HUES48 (cell line): ENCODE measurements around the gene CEP85L.

ENCODE experiments used
- H3K27ac ChIP-seq: one replicate; pipeline ENCODE4 v1.7.0; 2013; ENCODE audit warnings: low read depth, low read length, inconsistent platforms
- H3K27me3 ChIP-seq: 2 replicates; pipeline ENCODE4 v1.6.1; 2013; ENCODE audit warnings: mild to moderate bottlenecking, low read length; ENCODE audit not compliant: control insufficient read depth, insufficient read depth
- H3K36me3 ChIP-seq: 2 replicates; pipeline ENCODE4 v1.6.1; 2013; ENCODE audit warnings: low read length; ENCODE audit not compliant: control insufficient read depth, insufficient read depth
- H3K4me1 ChIP-seq: 2 replicates; pipeline ENCODE4 v1.6.1; 2013; ENCODE audit warnings: mild to moderate bottlenecking, low read length; ENCODE audit not compliant: control insufficient read depth, insufficient read depth
- H3K4me3 ChIP-seq: 2 replicates; pipeline ENCODE4 v1.5.1; 2013; ENCODE audit warnings: mild to moderate bottlenecking, low read depth, low read length
- H3K9ac ChIP-seq: 2 replicates; pipeline ENCODE4 v1.6.1; 2013; ENCODE audit warnings: mild to moderate bottlenecking, low read depth, low read length, moderate library complexity
- H3K9me3 ChIP-seq: 2 replicates; pipeline ENCODE4 v1.6.1; 2013; ENCODE audit warnings: low read length; ENCODE audit not compliant: control insufficient read depth, insufficient read depth

Gene CEP85L

DNA sequence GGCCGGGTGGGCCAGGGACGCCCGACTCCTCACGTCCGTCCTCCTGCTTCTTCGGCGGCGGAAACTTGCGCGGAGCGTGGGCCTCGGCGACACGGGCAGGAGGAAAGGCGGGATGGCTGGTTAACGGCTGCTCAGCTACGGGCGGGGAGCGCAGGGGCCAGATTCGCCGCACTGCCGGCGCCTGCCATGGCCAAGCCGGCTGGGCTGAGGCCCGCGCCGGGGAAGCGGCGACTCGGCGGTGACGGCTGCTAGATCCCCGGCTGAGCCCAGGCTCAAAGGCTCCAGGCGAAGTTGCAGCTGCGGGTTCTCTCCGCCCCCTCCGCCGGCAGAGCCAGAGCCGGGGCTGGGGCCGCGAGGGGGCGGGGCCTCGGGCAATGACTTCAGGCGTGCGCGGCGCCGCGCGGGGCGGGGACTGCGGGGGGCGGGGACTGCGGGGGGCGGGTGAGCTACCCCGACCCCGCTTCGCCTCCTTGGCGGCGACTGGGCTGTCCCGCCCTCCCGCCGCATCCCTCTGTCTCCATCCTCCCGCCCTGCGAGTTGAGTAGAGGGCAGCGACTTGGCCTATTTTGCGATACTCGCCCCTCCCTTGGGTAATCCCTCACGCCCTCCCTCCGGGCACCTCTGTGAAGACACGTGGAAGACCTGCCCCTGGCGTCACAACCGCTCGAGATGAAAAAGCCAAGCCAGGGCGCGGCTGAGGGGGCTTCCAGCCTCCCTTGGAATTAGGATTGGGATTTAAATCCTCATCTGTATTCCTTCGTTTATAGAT lies at the start of gene CEP85L:
Gene CEP85L (minus strand): TSS at position 310 of the 769 bp plus-strand sequence. CDS start 322 bp downstream, outside the sequence.
- Histone ChIP-seq H3K4me3 (peak within 1 kb of the TSS; percentile 97), H3K27ac (peak within 1 kb of the TSS; percentile 87), H3K9ac (peak within 1 kb of the TSS; percentile 75), H3K9me3 (no peaks in the 10 kb centered on the region), H3K27me3 (peaks cover 13% of the 10 kb centered on the region), H3K4me1 (peaks cover 24% of the 10 kb centered on the region), H3K36me3 (no peaks in the 10 kb centered on the region)

- H3K9me3 ChIP-seq = no peaks in the 10 kb centered on the region
- no peak overlapping the region for H3K9ac ChIP-seq
- no peak overlapping the region for H3K4me3 ChIP-seq
- H3K36me3 ChIP-seq = no peaks in the 10 kb centered on the region
- H3K27me3 ChIP-seq = no peaks in the 10 kb centered on the region
- H3K4me1 ChIP-seq = peaks cover 8% of the 10 kb centered on the region
- no peak overlapping the region for H3K27ac ChIP-seq
Observed at GRCh38 chr6:118700531-118700930, 49.1 kb upstream of the CEP85L start.

DNA sequence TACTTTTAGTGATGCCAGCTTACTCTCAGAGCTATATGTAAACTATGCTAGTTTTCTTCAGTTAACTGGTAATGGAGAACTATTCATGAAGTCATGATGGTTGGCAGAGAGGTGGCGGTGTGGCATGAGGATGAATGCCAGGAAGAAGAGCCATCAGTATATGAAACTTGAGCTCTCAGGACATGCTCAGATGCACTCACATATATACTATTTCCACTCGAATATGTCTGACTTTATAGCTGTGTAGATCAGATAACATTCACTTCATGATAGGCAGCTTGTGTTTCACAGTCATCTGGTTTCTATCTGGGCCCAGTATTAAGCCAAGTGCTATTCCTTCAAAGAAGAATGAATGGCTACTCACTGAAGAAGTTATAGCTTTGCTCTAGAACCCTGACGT lies 46.2 kb upstream of the CEP85L start:
- H3K9ac ChIP-seq = no peak overlapping the region
- no peak overlapping the region for H3K4me3 ChIP-seq
- H3K27me3 ChIP-seq = no peaks in the 10 kb centered on the region
- no peak overlapping the region for H3K27ac ChIP-seq
- H3K36me3 ChIP-seq = no peaks in the 10 kb centered on the region
- no peaks in the 10 kb centered on the region for H3K4me1 ChIP-seq
- no peaks in the 10 kb centered on the region for H3K9me3 ChIP-seq

GRCh38 chr6:118696271-118696670 lies 44.9 kb upstream of the CEP85L start:
- no peaks in the 10 kb centered on the region for H3K36me3 ChIP-seq
- H3K4me3 ChIP-seq = no peak overlapping the region
- no peaks in the 10 kb centered on the region for H3K27me3 ChIP-seq
- H3K9me3 ChIP-seq = no peaks in the 10 kb centered on the region
- no peak overlapping the region for H3K27ac ChIP-seq
- no peak overlapping the region for H3K9ac ChIP-seq
- H3K4me1 ChIP-seq = no peaks in the 10 kb centered on the region

- Histone ChIP-seq H3K27me3 (no peaks in the 10 kb centered on the region), H3K27ac (no peak overlapping the region), H3K9ac (no peak overlapping the region)
Observed at GRCh38 chr6:118693562-118693961, 42.2 kb upstream of the CEP85L start.

DNA sequence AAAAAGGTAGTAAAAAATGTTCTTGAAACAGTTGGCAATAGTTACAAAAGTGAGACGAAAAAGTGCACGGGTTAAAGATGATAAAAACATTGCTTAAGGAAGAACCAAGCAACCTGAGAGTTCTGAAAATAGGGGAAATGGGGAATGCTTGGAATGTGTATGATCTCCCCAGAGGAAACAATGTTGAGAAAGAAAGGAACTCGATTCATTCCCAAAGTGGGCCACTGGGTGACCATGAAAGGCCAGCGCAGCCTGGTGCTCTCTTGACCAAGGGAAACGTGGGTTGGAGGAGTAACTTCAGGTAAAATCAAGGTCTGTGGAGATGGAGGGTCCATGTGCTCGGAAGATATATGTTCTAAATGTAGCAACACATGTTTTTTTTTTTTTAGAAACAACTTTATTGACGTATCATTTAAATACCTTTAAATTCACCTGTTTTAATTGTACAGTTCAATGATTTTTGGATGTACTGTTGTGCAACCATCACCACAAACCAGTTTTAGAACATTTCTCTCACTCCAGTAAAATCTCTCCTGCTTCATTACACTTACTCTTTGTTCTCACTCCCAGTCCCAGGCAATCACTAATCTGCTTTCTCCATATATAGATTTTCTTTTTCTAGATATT lies 34.5 kb upstream of the CEP85L start:
- Histone ChIP-seq H3K27ac (no peak overlapping the region), H3K36me3 (no peaks in the 10 kb centered on the region), H3K27me3 (no peaks in the 10 kb centered on the region), H3K4me3 (no peak overlapping the region), H3K9me3 (no peaks in the 10 kb centered on the region), H3K4me1 (peaks cover 8% of the 10 kb centered on the region), H3K9ac (no peak overlapping the region)

More at GRCh38 chr6:118693562-118693961, 42.2 kb upstream of the CEP85L start:
- Histone ChIP-seq H3K4me1 (no peaks in the 10 kb centered on the region), H3K9me3 (no peaks in the 10 kb centered on the region), H3K36me3 (no peaks in the 10 kb centered on the region), H3K4me3 (no peak overlapping the region)

DNA sequence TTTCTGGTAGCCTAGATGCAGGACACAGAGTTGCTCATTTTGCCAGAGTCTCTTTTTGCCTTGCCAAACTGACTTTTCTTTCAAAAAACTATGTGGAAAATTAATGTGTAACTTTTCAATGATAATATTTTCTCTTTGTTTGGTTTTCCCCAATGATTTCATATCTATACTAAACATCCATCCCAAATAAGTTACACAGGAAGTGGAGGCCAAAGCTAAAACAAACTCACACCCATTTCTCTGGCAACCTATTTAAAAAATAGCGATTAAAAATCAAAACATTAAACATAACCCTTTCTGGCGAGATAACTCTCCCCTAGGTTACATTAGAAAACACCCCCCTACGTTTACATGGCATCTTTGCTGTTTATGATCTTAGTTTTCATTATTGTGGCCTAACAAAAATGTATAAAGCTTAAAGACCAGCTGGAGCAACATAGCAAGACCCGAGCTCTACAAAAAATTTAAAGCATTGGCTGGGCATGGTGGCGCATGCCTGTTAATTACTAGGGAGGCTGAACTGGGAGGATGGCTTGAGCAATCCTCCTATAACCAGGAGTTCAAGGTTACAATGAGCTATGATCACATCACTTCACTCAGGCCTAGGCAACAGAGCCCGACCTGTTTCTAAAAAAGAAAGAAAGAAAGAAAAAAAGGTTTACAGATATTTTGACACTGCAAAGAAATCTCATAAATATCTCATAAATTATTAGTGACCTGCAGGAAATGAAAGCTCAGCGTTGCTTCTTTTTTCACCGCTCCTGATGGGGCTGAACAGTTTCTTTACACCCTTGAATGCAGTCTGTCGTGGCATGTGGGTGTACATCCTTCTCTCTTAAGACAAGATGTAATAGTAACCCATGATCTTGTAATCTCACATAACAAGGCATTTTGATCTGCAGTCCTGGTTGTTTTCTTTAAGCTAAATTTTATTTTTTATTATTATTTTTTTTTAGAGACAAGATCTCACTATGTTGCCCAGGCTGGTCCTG lies 32.8 kb upstream of the CEP85L start:
- Histone ChIP-seq H3K36me3 (no peaks in the 10 kb centered on the region), H3K27ac (no peak overlapping the region), H3K9ac (no peak overlapping the region), H3K4me1 (peaks cover 8% of the 10 kb centered on the region), H3K9me3 (no peaks in the 10 kb centered on the region), H3K27me3 (no peaks in the 10 kb centered on the region), H3K4me3 (no peak overlapping the region)

GRCh38 chr6:118680452-118681095 lies 29.2 kb upstream of the CEP85L start:
- Histone ChIP-seq H3K36me3 (no peaks in the 10 kb centered on the region), H3K27me3 (no peaks in the 10 kb centered on the region), H3K9ac (no peak overlapping the region), H3K27ac (no peak overlapping the region), H3K4me3 (no peak overlapping the region), H3K9me3 (no peaks in the 10 kb centered on the region), H3K4me1 (peaks cover 3% of the 10 kb centered on the region)

- H3K9me3 ChIP-seq = no peaks in the 10 kb centered on the region
- no peak overlapping the region for H3K27ac ChIP-seq
- H3K9ac ChIP-seq = no peak overlapping the region
Observed at GRCh38 chr6:118679327-118679901, 28.0 kb upstream of the CEP85L start.

DNA sequence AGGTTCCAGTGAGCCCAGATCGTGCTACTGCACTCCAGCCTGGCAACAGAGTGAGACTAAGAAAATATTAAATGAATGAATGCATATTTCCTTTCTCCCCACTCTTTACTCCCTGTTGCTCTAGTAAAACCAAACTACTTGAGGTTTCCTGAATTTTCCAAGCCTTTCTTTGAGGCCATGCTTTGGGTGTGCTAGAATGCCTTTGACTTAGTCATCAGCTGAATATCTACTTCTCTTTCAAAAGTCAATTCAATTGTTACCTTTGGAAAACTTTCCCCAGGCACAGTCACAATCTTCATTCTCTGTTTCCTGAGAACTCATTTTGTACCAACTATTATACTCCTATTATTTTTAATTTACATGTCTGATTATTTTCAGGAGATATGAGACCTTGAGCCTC lies 27.5 kb upstream of the CEP85L start:
- H3K27me3 ChIP-seq = no peaks in the 10 kb centered on the region
- H3K27ac ChIP-seq = no peak overlapping the region
- H3K4me1 ChIP-seq = no peaks in the 10 kb centered on the region
- H3K36me3 ChIP-seq = no peaks in the 10 kb centered on the region
- H3K9ac ChIP-seq = no peak overlapping the region
- H3K9me3 ChIP-seq = no peaks in the 10 kb centered on the region
- no peak overlapping the region for H3K4me3 ChIP-seq

More at GRCh38 chr6:118679327-118679901, 28.0 kb upstream of the CEP85L start:
- Histone ChIP-seq H3K36me3 (no peaks in the 10 kb centered on the region), H3K4me3 (no peak overlapping the region), H3K27me3 (no peaks in the 10 kb centered on the region), H3K4me1 (no peaks in the 10 kb centered on the region)
